HEK293 (cell line): ENCODE measurements around the gene TTC27.

Experiments used
- CTCF ChIP-seq: fragments of 450-650 bp; formaldehyde crosslinking; IDR thresholded peaks from 2 replicates; pipeline ENCODE4 v1.5.1; 2016; ENCODE audit warnings: missing biosample characterization, missing genetic modification characterization
- ELK4 ChIP-seq: IDR thresholded peaks from 2 replicates; pipeline ENCODE4 v1.6.1; 2011; ENCODE audit warnings: mild to moderate bottlenecking, low read depth, low read length, borderline replicate concordance
- KLF9 ChIP-seq: fragments of 450-650 bp; formaldehyde crosslinking; IDR thresholded peaks from 2 replicates; pipeline ENCODE4 v1.5.1; 2016; ENCODE audit warnings: missing biosample characterization, missing genetic modification characterization, low read depth
- YY1 ChIP-seq: fragments of 450-650 bp; formaldehyde crosslinking; IDR thresholded peaks from 2 replicates; pipeline ENCODE4 v1.5.1; 2018; ENCODE audit warnings: missing biosample characterization, missing genetic modification characterization
- ZNF174 ChIP-seq: fragments of 450-650 bp; formaldehyde crosslinking; IDR thresholded peaks from 2 replicates; pipeline ENCODE4 v1.5.0; 2017; ENCODE audit warnings: missing biosample characterization, mild to moderate bottlenecking, missing genetic modification characterization
- ZNF221 ChIP-seq: fragments of 450-650 bp; formaldehyde crosslinking; IDR thresholded peaks from 2 replicates; pipeline ENCODE4 v1.5.1; 2017; ENCODE audit warnings: missing biosample characterization, missing genetic modification characterization, borderline replicate concordance
- ZNF239 ChIP-seq: fragments of 450-650 bp; formaldehyde crosslinking; IDR thresholded peaks from 2 replicates; pipeline ENCODE4 v1.5.1; 2016; ENCODE audit warnings: missing biosample characterization, missing genetic modification characterization
- ZNF404 ChIP-seq: fragments of 450-650 bp; formaldehyde crosslinking; IDR thresholded peaks from 2 replicates; pipeline ENCODE4 v1.5.1; 2017; ENCODE audit warnings: missing biosample characterization, missing genetic modification characterization
- ZNF558 ChIP-seq: fragments of 450-650 bp; formaldehyde crosslinking; IDR thresholded peaks from 2 replicates; pipeline ENCODE4 v1.5.1; 2016; ENCODE audit warnings: missing biosample characterization, missing genetic modification characterization
- ZSCAN23 ChIP-seq: fragments of 450-650 bp; formaldehyde crosslinking; IDR thresholded peaks from 2 replicates; pipeline ENCODE4 v1.5.1; 2016; ENCODE audit warnings: missing biosample characterization, missing genetic modification characterization

GRCh38 chr2:32741575-32741974 lies 113.7 kb downstream of the TTC27 start:
- TF ChIP-seq YY1 (tag by site-specific recombination) (no peak), KLF9 (tag by site-specific recombination) (no peak), CTCF (tag by site-specific recombination) (no peak), ZSCAN23 (no peak), ZNF558 (no peak), ZNF404 (tag by site-specific recombination) (no peak), ZNF239 (tag by site-specific recombination) (no peak), ZNF221 (no peak), ELK4 (no peak), ZNF174 (tag by site-specific recombination) (no peak)
